Posterior vena cava (tissue), 2 donors: ENCODE results near the gene GLYATL1. TPM values are rescaled to one million over a fixed set of nuclear protein-coding genes. Genes with fewer than 3 reads are reported as not detected.
"Not testable (repeated sequence)": the region's sequence is repeated elsewhere in the genome, so short reads cannot be mapped to it uniquely, and the experiment has no call there.

ENCODE experiments used
- DNase-seq: peaks from one replicate; pipeline ENCODE4 v3.0.0-alpha.2; 2020; ENCODE audit warnings: low spot score
- intact Hi-C, 2 donors: fragments of 100-400 bp; cut with DNase I; formaldehyde crosslinking; loops; one replicate each; pipeline versions ENCODE4 v1.14.1 to v1.14.2; 2022 to 2023
- total RNA-seq, 2 donors: library from RNA; stranded (reverse); fragmentation: NEBNext Ultra II Directional; extraction: Animal tissue kit (Norgen Biotek cat#: 25700); gene quantifications; one replicate each; pipeline ENCODE4 v1.2.1, GENCODE V29; 2021
- donor health status: DM: yes; HTN: yes; CAD: no.
- donor health status: DM: yes; HTN: yes; CAD: no.

GLYATL1 gene
- total RNA-seq, 2 donors from 2014 or later: not detected

- intact Hi-C loops: no loop called here
- no peak for DNase-seq
These were observed 39.9 kb downstream of the GLYATL1 start for GRCh38 chr11:58979222-58979621.

GRCh38 chr11:58980159-58980843 is 41.0 kb downstream of the GLYATL1 start:
- DNase-seq: no peak
- intact Hi-C loops: no loop called here

- intact Hi-C loops: no loop called here
- no peak for DNase-seq
These were observed 53.2 kb downstream of the GLYATL1 start for GRCh38 chr11:58992489-58992888.

- intact Hi-C loops: no loop called here
- no peak for DNase-seq
These were observed 54.9 kb downstream of the GLYATL1 start for GRCh38 chr11:58994171-58994570.

- intact Hi-C loops: no loop called here
- DNase-seq: no peak
These were observed 59.4 kb downstream of the GLYATL1 start for GRCh38 chr11:58998480-58999290.

- no peak for DNase-seq
- intact Hi-C loops: no loop called here
These were observed 60.0 kb downstream of the GLYATL1 start for GRCh38 chr11:58999291-58999680.

GRCh38 chr11:59000003-59000402 is 60.7 kb downstream of the GLYATL1 start:
- no peak for DNase-seq
- intact Hi-C loops: no loop called here

- intact Hi-C loops, DNase-seq: not testable (repeated sequence)
These were observed 62.7 kb downstream of the GLYATL1 start for GRCh38 chr11:59002006-59002405.

Other genes with a start within 250 kb of the GLYATL1 start
- not detected for gene GLYAT, start 207.5 kb upstream of the GLYATL1 start, total RNA-seq
- not detected for gene GLYATL2, start 94.8 kb upstream of the GLYATL1 start, total RNA-seq
- gene GLYATL1B, start 146.8 kb downstream of the GLYATL1 start, total RNA-seq: not detected
- gene FAM111B, start 167.7 kb downstream of the GLYATL1 start, total RNA-seq: 1 to 10 TPM in 1 of 2 donors, under 1 TPM in 1; 0.48 to 1.0 TPM
- 10 to 100 TPM; 15.5 to 23.6 TPM for gene FAM111A, start 203.4 kb downstream of the GLYATL1 start, total RNA-seq
- 1 to 10 TPM; 1.9 to 2.0 TPM for gene DTX4, start 232.6 kb downstream of the GLYATL1 start, total RNA-seq